Nephron progenitor cell (in vitro differentiated cells): ENCODE results near the gene SGMS1.

Experiments used
- DNase-seq: peaks from one replicate; pipeline ENCODE4 v3.0.0; 2021
- H3K27ac Mint-ChIP-seq: 2 replicates; pipeline ENCODE4 v1.8.0; 2021; ENCODE audit warnings: mild to moderate bottlenecking, moderate library complexity, mixed read lengths
- H3K27me3 Mint-ChIP-seq: 2 replicates; pipeline ENCODE4 v1.8.0; 2021; ENCODE audit warnings: mild to moderate bottlenecking, low read depth, mixed read lengths; ENCODE audit not compliant: poor library complexity
- H3K36me3 Mint-ChIP-seq: 2 replicates; pipeline ENCODE4 v1.8.0; 2021; ENCODE audit warnings: low read depth, mixed read lengths
- H3K4me1 Mint-ChIP-seq: 2 replicates; pipeline ENCODE4 v1.8.0; 2021; ENCODE audit warnings: mixed read lengths
- H3K4me3 Mint-ChIP-seq: 2 replicates; pipeline ENCODE4 v1.8.0; 2021; ENCODE audit warnings: mild to moderate bottlenecking, moderate library complexity, mixed read lengths
- H3K9me3 Mint-ChIP-seq: 2 replicates; pipeline ENCODE4 v1.8.0; 2021; ENCODE audit warnings: mild to moderate bottlenecking, moderate library complexity, mixed read lengths
- TF ChIP-seq, protein P1 (sequence below): fragments of 200-600 bp; sonication (generic); IDR thresholded peaks from 2 replicates; pipeline ENCODE4 v1.5.0; 2021; ENCODE audit warnings: antibody characterized with exemption

SGMS1 gene

DNA sequence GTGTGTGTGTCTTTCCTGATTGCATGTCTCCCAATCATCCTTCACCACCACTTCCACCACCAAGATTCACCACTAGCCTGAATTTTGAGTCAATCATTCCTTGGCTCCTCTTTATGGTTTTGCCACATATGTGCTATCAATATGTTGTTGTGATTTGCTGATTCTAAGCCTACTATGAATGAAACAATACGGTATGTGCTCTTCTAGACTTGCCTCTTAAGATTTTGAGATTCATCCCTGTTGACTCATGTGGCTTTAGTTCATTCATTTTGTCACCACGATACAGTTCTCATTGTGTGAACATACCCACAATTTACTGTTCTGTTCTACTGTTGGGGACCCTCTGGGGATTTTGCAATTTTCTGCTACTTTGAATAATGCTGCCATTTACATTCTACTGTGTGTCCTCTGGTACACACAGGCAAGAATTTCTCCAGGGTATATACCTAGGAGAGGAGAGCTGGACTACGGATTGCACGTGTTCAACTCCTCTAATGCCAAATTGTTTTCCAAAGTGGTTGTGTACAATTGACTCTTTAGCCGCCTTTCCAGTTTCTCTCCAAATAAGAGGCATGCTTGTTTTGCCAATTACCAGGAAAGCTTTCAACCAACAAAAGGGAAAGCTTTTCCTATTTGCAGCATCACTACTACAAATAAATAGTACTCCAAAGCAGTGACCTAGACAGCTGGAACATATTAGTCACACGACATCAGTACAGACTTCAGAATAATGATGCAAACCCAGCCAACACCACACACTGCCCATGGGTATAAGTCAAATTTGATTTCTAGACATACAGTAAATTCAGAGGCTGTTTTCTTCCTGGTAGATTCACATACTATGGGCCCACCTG lies 30.0 kb downstream of the SGMS1 start:
- TF ChIP-seq, protein P1, sequence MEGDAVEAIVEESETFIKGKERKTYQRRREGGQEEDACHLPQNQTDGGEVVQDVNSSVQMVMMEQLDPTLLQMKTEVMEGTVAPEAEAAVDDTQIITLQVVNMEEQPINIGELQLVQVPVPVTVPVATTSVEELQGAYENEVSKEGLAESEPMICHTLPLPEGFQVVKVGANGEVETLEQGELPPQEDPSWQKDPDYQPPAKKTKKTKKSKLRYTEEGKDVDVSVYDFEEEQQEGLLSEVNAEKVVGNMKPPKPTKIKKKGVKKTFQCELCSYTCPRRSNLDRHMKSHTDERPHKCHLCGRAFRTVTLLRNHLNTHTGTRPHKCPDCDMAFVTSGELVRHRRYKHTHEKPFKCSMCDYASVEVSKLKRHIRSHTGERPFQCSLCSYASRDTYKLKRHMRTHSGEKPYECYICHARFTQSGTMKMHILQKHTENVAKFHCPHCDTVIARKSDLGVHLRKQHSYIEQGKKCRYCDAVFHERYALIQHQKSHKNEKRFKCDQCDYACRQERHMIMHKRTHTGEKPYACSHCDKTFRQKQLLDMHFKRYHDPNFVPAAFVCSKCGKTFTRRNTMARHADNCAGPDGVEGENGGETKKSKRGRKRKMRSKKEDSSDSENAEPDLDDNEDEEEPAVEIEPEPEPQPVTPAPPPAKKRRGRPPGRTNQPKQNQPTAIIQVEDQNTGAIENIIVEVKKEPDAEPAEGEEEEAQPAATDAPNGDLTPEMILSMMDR, result no peak
- no peak overlapping the region for H3K27ac Mint-ChIP-seq
- H3K36me3 Mint-ChIP-seq, result peaks cover 9% of the 10 kb centered on the region
- DNase-seq, result no peak
- H3K4me3 Mint-ChIP-seq, result no peak overlapping the region
- H3K9me3 Mint-ChIP-seq, result no peaks in the 10 kb centered on the region
- peaks cover 8% of the 10 kb centered on the region for H3K4me1 Mint-ChIP-seq
- H3K27me3 Mint-ChIP-seq, result no peaks in the 10 kb centered on the region

DNA sequence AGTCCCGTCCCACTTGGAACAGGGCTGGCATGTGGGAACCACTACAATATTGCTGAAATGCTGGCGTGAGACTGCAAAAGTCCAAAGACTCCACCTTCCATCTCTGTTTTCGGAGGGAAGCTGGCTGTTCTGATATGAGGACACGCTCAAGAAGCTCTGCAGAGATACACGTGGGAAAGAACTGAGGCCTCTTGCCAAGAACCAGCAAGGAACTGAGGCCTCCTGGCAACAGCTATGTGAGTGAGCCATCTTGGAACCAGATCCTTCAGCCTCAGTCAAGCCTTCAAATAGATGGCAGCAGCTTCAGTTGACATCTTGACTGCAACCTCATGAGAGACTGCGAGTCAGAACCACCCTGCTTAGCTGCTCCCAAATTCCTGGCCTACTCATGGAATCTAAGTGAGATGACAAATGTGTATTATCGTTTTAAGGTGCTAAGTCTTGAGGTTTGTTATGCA lies 30.8 kb downstream of the SGMS1 start:
- Mint-ChIP-seq H3K27me3 (no peaks in the 10 kb centered on the region), H3K9me3 (no peaks in the 10 kb centered on the region), H3K27ac (no peak overlapping the region), H3K36me3 (peaks cover 14% of the 10 kb centered on the region), H3K4me1 (peaks cover 8% of the 10 kb centered on the region), H3K4me3 (no peak overlapping the region)
- TF ChIP-seq, protein P1, result no peak
- DNase-seq, result no peak

DNA sequence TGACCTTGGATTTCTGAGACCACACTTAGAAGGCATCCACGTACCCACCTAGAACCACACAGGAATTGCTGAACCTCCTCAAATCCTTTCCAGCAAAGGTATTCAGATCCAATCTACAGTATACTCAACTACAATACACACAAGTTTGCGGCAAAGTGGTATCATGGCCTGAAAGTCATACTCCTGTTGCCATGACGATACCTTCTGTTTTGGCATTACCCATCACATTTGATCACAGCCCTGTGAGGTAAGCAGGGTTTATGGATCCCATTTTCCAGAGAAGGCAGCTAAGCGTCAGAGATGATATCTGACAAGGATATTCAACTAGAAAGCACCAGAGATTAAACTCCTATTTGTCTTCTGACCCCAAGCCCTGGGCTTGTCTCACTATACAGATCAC lies 32.8 kb downstream of the SGMS1 start:
- Mint-ChIP-seq H3K36me3 (peaks cover 28% of the 10 kb centered on the region), H3K27ac (no peak overlapping the region), H3K4me1 (peaks cover 8% of the 10 kb centered on the region), H3K4me3 (no peak overlapping the region), H3K27me3 (no peaks in the 10 kb centered on the region), H3K9me3 (no peaks in the 10 kb centered on the region)
- TF ChIP-seq, protein P1, result no peak
- DNase-seq, result no peak

DNA sequence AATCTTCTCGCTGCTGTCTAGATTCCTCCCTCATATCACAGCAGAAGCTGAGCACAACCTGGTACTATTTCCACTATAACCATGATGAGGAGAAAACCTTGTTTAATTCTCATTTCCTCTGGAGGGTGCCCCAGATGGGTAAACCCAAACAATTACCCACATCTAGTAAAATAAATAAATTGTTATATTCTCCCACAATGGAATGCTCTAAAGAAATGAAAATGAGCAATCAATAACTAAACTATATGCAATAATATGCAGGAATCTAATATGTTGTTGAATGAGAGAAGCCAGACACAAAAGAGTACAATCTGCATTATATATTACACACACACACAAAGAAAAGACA lies 37.0 kb downstream of the SGMS1 start:
- TF ChIP-seq, protein P1, result no peak
- no peak overlapping the region for H3K4me3 Mint-ChIP-seq
- no peak for DNase-seq
- H3K27me3 Mint-ChIP-seq, result no peaks in the 10 kb centered on the region
- no peaks in the 10 kb centered on the region for H3K9me3 Mint-ChIP-seq
- H3K27ac Mint-ChIP-seq, result no peak overlapping the region
- H3K4me1 Mint-ChIP-seq, result no peaks in the 10 kb centered on the region
- H3K36me3 Mint-ChIP-seq, result peaks cover 28% of the 10 kb centered on the region

DNA sequence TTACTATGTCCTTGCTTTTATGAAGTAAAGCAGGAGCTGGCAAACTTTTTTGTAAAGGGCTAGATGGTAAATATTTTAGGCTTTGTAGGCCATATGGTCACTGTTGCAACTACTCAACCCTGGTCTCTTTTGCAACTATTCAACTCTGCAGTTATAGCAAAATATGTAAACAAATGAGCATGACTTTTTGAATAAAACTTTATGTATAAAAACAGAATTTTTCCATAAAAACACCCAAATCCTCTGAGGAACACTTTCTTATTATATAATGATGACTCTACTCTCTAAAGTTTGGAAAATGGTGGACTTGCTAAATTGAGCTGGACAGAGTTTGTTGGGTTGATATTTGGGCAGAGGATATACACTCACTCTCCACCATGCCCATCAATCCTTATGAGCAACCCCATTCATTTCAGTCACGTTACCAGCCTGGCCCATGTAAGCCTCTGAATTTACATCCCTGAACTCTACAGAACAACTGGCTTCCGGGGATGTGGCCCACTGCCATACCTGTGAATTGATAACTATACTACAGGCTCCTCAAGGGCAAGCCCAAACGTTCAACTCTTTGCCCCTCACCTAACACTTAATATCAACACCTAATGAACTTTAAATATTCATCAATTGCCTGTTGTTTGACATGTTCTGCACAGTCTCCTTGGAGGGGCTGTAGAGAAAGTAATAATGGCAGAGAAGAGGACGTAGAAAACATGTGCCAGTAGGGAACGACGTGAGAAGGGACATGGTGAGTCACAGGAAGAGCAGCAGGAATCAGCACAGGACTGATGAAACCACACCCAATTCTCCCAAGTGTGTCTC lies 37.6 kb downstream of the SGMS1 start:
- Mint-ChIP-seq H3K4me3 (no peak overlapping the region), H3K9me3 (no peaks in the 10 kb centered on the region), H3K27me3 (no peaks in the 10 kb centered on the region), H3K27ac (no peak overlapping the region), H3K4me1 (no peaks in the 10 kb centered on the region), H3K36me3 (peaks cover 28% of the 10 kb centered on the region)
- no peak for DNase-seq
- TF ChIP-seq, protein P1, result no peak
